ENCODE measurements around the gene ATP8B2.

- TF ChIP-seq CTCF (conservative IDR thresholded peaks at IDR 0.05 in 1 of 2, IDR thresholded peaks at IDR 0.05 in 1 of 2; ENCODE audit: extremely low read depth in 1 of 2, insufficient read depth in 1 of 2, low read depth in 1 of 2, low read length in 2 of 2), result no peak
- no peak for TF ChIP-seq EZH2 (IDR thresholded peaks at IDR 0.05; ENCODE audit: borderline replicate concordance, low read length)
These were observed 35.0 kb downstream of the ATP8B2 start for GRCh38 chr1:154360288-154360687.
